CD4-positive, alpha-beta T cell treated with Interleukin-15 for 1 hour (primary cell): Measurements from ENCODE around the gene ITGAD.

ENCODE experiments used
- DNase-seq: peaks from one replicate; pipeline ENCODE4 v3.0.0-alpha.2; 2020

Gene ITGAD

GRCh38 chr16:31365131-31365865, 27.8 kb upstream of the ITGAD start:
- no peak for DNase-seq

- DNase-seq: peak; percentile 48
Observed at GRCh38 chr16:31367853-31368252, 25.3 kb upstream of the ITGAD start.

GRCh38 chr16:31371008-31371407, 22.1 kb upstream of the ITGAD start:
- no peak for DNase-seq

GRCh38 chr16:31371619-31372484, 21.3 kb upstream of the ITGAD start:
- no peak for DNase-seq

- DNase-seq: no peak
Observed at GRCh38 chr16:31373235-31373634, 19.9 kb upstream of the ITGAD start.

- no peak for DNase-seq
Observed at GRCh38 chr16:31375231-31375630, 17.9 kb upstream of the ITGAD start.

GRCh38 chr16:31376705-31377104, 16.4 kb upstream of the ITGAD start:
- DNase-seq: no peak

- DNase-seq: no peak
Observed at GRCh38 chr16:31377210-31377903, 15.8 kb upstream of the ITGAD start.

GRCh38 chr16:31380201-31380600, 12.9 kb upstream of the ITGAD start:
- no peak for DNase-seq

- peak; percentile 67 for DNase-seq
Observed at GRCh38 chr16:31382485-31383161, 10.5 kb upstream of the ITGAD start.

- DNase-seq: no peak
Observed at GRCh38 chr16:31385680-31386079, 7.5 kb upstream of the ITGAD start.

GRCh38 chr16:31386157-31386984, 6.8 kb upstream of the ITGAD start:
- peak; percentile 57 for DNase-seq

GRCh38 chr16:31388535-31388934, 4.6 kb upstream of the ITGAD start:
- DNase-seq: no peak

- DNase-seq: no peak
Observed at GRCh38 chr16:31390504-31391041, 2.6 kb upstream of the ITGAD start.

GRCh38 chr16:31395647-31396046, 2.5 kb downstream of the ITGAD start:
- no peak for DNase-seq

- no peak for DNase-seq
Observed at GRCh38 chr16:31397096-31397660, 4.0 kb downstream of the ITGAD start.

- DNase-seq: no peak
Observed at GRCh38 chr16:31397701-31398100, 4.6 kb downstream of the ITGAD start.

- peak; percentile 43 for DNase-seq
Observed at GRCh38 chr16:31400191-31400590, 7.1 kb downstream of the ITGAD start.

- no peak for DNase-seq
Observed at GRCh38 chr16:31401436-31401835, 8.3 kb downstream of the ITGAD start.

- DNase-seq: no peak
Observed at GRCh38 chr16:31402687-31403086, 9.6 kb downstream of the ITGAD start.

- DNase-seq: no peak
Observed at GRCh38 chr16:31403590-31404352, 10.6 kb downstream of the ITGAD start.
